ENCODE data around the gene PHOX2A. TPM values are rescaled to one million over a fixed set of nuclear protein-coding genes. Genes with fewer than 3 reads are reported as not detected.

PHOX2A gene
- total RNA-seq, 2 experiments from 2014 or later, result not detected

DNA sequence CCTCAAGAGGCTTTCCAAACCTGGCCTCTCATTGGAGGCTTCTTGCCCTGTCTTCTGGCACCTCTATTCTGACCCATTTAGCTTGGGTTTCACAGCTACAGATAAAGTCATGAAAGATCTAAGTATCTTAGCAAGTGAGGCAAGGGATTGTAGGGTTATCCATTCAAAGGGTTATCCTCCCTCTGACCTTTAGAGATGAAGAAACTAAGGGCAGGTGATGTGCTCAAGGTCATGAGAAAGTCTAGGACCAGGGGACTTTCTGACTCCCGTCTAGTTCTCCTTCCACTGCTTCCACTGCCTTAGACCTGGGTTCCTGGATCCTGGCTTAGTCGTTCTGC is 7.2 kb downstream of the PHOX2A start:
- POLR2A ChIA-PET, result no interaction called here

DNA sequence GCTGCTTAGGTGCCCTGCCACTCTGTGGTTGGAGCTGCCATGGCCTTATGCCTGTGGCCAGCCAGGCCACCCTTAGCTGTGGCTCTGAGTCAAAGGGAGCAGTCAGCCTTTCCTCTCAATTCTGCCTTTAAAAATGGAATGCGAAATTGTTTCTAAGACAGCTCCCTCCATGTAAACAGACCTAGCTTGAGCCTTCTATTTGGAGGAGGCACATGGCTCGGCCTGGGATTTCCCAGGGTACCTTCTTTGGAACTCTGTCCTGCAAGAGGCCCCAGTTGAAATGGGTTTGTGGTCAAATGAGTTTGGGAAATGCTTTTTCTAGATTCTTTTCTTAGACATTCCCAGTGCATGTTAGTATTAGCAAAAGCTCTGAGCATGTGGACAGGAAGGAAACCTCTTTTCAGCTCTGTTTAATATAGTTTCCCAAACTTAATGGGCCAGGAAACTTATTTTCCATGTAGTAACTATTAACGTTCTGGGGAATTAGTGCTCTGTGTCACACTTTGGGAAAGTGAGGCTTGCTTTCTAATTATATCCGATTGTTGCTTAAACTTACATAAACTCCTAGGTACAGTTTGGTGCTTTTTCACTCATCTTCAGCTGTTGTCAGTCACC is 7.8 kb downstream of the PHOX2A start:
- CTCF ChIA-PET, result no interaction called here
- POLR2A ChIA-PET, result no interaction called here

More for the DNA sequence above, 7.2 kb downstream of the PHOX2A start:
- CTCF ChIA-PET, result interaction anchor here (0.7 to 0.9 kb wide), 2 partner anchors 153 to 235 kb away, joined by 3 read pairs; no protein-coding TSS in a partner anchor

DNA sequence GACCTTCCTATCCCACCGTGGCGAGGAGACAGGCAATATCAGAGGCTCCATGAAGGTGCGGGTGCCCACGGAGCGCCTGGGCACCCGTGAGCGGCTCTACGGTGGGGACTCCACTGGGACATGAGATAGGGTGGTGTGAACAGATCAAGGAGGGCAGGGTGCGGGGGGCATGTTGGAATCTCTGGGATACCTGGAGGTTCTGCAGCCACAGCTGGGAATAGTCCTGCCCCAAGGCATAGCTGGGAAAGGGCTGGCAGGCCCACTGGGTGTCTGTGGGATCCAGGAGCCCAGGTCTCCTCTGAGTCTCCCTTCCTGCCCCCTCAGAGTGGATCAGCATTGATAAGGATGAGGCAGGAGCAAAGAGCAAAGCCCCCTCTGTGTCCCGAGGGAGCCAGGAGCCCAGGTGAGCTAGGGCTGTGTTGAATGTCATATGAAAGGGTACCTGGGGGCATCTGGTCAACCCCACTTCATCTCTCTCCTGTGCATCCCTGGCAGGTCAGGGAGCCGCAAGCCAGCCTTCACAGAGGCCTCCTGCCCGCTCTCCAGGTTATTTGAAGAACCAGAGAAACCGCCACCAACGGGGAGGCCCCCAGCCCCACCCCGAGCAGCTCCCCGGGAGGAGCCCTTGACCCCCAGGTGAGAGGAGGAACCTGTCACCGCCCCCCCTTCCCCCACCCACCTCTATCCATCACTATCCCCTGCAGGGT is 8.5 kb downstream of the PHOX2A start:
- ChIA-PET POLR2A (interaction anchor here (1.4 kb wide), 1 partner anchor 12 kb away, joined by 3 read pairs; no protein-coding TSS in a partner anchor), CTCF (no interaction called here)

DNA sequence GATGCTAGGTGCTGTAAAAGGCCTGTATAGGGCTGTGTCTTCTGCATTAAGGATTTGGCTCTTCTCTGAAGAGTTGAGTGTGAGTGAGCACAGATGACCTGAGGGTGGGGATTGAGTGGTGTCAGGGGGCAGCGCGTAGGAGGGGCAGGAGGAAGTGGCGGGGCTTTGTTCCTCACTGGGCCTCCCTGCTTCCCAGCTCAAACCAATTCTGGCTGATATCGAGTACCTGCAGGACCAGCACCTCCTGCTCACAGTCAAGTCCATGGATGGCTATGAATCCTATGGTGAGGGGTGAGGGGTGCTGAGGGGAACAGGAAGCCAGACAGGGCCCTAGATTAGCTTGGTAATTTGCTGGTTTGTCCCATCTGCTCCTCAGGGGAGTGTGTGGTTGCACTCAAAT is 9.1 kb downstream of the PHOX2A start:
- CTCF ChIA-PET, result no interaction called here
- POLR2A ChIA-PET, result interaction anchor here (1.4 kb wide), 1 partner anchor 12 kb away, joined by 3 read pairs; no protein-coding TSS in a partner anchor

DNA sequence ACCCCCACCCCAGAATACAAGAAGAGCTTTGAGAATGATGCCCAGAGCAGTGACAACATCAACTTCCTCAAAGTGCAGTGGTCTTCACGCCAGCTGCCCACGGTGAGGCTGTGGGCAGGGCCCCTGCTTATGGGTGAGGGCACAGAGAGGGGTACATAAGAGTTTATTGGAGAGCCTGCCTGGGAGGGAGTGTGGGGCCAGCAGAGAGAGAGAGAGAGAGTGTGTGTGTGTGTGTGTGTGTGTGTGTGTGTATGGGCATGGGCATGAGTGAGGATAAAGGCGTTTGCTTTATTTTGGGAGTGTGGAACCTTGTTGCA is 9.5 kb downstream of the PHOX2A start:
- POLR2A ChIA-PET, result interaction anchor here (0.7 to 1.4 kb wide), 2 partner anchors 11 to 189 kb away, joined by 3 to 5 read pairs; no protein-coding TSS in a partner anchor
- CTCF ChIA-PET, result no interaction called here

DNA sequence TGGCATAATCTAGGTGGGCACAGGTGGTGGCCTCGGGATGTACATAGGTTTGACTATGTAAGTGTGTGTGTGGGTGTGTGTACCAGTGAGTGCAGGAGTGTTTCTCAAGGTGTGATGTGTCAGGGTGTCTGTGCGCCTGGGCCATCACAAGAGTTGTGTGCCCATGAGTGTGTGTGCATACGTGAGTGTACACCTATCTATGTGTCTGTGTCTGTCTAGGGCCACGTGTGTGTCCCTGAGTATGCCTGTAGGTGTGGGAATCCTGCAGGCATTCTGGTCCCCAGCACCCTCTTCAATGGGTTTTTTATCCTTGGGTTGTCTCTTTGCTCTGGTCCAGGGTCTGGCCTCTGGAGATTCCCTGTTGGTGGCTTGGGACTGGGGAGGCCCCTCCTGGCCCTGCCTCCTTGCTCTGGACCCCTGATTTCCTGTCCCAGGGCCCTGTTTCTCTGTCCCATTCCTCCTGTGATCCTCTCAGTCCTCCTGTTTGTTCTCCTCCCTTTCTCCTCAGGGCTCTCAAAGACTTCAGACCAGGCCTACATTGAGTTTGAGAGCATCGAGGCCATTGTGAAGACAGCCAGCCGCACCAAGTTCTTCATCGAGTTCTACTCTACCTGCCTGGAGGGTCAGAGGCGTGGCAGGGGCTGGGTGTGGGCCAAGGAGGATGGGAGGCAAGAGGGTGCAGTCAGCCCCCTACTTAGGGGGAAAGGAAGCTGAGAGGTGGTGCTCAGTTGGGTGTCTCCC is 10.0 kb downstream of the PHOX2A start:
- POLR2A ChIA-PET, result interaction anchor here (0.7 to 1.4 kb wide), 2 partner anchors 11 to 188 kb away, joined by 3 to 5 read pairs; no protein-coding TSS in a partner anchor
- CTCF ChIA-PET, result no interaction called here

DNA sequence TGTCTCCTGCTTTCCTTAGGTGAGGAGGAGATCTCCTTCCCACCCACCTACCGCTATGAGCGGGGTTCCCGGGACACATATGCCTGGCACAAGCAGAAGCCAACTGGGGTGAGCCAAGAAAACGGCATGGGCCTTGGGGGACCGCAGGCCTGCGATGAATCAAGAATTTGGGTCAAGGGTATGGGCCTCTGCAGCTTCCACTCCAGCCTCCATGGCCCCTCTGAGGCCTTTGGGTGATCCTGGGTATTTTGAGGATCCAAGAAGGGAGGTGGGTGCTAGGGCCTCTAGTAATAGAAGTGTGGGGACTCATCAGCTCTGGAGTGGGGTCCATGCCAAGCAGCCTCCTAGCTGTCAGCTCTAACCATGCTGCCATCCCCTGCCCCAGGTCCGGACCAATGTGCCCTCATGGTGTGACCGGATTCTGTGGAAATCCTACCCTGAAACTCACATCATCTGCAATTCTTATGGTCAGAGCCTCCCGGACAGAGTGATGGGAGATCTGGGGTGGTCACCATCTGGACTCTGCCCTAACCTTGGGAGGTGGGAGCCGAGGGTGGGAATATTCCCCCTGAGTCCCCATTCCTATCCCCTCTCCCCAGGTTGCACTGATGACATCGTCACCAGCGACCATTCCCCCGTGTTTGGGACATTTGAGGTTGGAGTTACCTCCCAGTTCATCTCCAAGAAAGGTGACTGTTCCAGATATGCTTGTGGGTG is 10.8 kb downstream of the PHOX2A start:
- ChIA-PET CTCF (no interaction called here), POLR2A (no interaction called here)

DNA sequence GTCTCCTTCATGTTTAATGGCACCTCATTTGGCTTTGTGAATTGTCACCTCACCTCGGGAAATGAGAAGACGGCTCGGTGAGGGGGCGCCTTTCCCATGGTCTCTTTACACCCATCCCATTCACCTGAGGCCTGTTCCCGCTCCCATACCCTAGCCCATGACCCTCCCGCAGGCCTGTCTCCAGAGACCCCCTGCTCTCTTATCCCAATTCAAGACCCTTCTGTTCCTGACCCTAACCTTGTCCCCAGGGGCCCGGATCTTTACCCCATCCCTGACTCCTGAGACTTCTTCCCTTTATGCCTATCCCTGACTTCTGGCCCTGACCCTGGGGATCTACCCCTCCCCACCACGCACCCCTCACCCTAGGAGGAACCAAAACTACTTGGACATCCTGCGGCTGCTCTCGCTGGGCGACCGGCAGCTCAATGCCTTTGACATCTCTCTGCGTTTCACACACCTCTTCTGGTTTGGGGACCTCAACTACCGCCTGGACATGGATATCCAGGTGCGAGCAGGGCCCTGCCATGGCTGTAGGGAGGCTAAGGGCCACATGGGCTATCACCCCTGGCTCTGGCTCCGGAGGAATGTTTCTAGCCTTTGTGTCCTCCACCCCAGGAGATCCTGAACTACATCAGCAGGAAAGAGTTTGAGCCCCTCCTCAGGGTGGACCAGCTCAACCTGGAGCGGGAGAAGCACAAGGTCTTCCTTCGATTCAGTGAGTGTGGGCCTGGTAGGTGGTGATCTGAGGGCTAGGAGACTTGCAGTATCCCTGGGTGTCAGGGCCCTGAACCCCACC is 11.5 kb downstream of the PHOX2A start:
- CTCF ChIA-PET, result no interaction called here
- POLR2A ChIA-PET, result no interaction called here

DNA sequence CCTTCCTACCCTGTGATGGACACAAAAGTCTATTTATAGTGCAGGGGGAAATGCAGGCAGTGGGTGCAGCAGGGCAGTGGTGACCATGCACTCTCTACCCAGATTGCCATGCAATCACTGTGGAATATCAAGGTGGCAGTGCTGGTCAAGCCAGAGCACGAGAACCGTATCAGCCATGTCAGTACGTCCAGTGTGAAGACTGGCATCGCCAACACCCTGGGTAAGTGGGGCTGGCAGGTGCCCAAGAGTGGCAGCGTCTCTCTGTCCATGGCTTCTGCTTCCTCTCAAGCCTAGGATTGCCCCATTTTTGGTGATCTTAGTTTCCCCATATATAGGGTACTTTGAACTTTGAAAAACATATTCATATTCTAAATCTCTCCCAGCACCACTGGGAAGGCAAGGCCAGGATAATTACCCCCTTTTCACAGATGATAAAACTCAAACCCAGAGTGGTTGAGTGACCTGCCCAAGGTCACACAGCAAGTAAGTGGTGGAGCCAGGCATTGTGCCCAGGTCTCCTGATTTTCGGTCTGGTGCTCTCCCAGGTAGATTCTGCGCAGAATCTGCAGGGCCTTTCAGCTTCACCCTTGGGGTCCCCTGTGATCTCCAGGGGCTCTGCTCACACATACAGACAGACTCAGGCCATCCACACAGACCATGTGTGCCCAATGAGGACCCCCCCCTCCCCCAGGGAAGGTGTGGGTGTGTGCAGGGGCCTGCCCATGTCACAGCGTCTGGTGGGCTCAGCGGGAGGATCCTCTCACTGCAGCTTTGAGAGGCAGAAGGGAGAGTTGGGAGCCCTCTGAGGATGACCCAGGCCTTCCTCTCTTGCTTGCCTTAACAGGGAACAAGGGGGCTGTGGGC is 12.3 kb downstream of the PHOX2A start:
- CTCF ChIA-PET, result no interaction called here
- POLR2A ChIA-PET, result no interaction called here

DNA sequence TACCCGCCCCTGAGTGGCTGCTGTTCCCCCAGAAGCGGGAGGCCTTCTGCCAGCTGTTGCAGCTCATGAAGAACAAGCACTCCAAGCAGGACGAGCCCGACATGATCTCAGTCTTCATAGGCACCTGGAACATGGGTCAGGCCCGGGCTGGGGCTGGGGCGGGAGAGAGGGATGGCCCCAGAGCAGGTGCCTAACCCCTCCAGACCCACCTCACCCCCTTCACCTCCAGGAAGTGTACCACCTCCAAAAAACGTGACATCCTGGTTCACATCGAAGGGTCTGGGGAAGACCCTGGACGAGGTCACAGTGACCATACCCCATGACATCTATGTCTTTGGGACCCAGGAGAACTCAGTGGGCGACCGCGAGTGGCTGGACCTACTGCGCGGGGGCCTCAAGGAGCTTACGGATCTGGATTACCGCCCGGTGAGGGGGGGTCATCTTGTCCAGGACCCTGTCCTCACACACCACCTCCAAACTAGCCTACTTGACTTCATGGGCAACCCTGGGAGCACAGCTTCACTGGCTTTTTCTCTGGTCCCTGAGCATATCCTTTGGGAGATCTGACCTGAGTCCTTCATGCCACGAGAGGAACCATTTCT is 13.1 kb downstream of the PHOX2A start:
- ChIA-PET POLR2A (no interaction called here), CTCF (no interaction called here)

DNA sequence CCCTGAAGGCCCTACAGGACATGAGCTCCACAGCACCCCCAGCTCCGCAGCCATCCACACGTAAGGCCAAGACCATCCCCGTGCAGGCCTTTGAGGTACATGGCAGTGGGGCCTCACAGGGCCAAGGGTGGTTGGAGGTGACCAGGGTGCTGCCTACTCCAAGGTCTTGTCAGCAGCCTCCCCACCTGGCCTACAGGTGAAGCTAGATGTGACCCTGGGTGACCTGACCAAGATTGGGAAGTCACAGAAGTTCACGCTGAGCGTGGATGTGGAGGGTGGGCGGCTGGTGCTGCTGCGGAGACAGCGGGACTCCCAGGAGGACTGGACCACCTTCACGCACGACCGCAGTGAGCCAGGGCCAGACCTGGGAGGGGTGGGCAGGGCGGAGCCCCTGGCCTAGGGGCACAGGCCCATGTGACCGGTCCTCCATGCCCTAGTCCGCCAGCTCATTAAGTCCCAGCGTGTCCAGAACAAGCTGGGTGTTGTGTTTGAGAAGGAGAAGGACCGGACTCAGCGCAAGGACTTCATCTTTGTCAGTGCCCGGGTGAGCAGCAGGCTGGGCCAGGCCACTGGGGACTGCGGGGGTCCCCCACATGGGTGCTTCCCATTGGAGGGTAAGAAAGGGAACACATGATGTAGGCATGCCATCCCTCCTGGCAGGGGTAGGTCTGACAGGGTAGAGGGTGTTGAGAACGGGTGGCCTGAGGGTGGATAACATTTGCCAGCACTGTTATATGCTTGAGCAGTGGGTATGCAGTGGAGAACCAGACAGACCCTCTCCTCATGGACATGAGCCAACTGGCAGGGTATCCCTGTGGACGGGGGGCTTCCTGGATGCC is 13.8 kb downstream of the PHOX2A start:
- ChIA-PET CTCF (interaction anchor here (2.6 kb wide), 1 partner anchor 8 kb away, joined by 10 read pairs; no protein-coding TSS in a partner anchor), POLR2A (no interaction called here)

DNA sequence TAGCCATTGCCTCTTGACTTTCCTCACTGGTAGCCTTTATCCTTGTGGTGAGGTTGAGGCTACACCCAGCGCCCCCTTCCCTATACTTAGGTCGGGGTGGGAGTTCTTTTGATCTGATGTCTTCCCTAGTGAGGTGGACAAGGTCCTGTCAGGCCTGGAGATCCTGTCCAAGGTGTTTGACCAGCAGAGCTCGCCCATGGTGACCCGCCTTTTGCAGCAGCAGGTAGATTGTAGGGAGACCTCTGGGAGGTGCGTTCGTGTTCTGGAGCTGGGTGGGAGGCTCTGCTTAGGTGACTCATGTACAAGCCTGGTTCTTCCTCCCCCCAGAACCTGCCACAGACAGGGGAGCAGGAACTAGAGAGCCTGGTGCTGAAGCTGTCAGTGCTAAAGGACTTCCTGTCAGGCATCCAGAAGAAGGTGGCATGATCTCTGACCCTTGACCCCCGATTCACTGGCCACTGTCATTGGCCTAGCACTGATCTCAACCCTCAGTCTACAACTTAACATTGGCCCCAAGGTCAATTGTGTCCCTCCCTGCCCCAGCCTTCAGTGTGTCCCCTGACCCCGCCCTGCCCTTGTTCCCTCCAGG is 14.5 kb downstream of the PHOX2A start:
- CTCF ChIA-PET, result interaction anchor here (2.6 kb wide), 1 partner anchor 8 kb away, joined by 10 read pairs; no protein-coding TSS in a partner anchor
- POLR2A ChIA-PET, result no interaction called here

DNA sequence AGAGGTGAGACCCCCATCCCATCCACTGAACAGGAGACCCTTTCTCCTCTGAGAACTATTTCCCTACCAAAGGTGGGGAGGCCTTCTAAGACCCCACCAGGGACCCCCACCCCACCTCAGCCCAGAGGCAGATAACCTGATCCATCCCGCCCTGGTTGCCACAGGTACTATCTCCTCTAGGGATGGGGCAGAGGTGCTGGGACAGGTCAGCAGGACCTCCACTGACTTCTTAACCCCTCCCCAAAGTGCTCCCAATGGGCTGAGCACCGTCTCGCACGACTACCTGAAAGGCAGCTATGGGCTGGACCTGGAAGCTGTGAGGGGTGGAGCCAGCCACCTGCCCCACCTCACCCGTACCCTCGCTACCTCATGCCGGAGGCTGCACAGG is 15.1 kb downstream of the PHOX2A start:
- ChIA-PET CTCF (interaction anchor here (0.7 to 2.6 kb wide), 2 partner anchors 9 to 62 kb away, joined by 3 to 10 read pairs; no protein-coding TSS in a partner anchor), POLR2A (interaction anchor here (0.7 kb wide), 1 partner anchor 14 kb away, joined by 4 read pairs; no protein-coding TSS in a partner anchor)

DNA sequence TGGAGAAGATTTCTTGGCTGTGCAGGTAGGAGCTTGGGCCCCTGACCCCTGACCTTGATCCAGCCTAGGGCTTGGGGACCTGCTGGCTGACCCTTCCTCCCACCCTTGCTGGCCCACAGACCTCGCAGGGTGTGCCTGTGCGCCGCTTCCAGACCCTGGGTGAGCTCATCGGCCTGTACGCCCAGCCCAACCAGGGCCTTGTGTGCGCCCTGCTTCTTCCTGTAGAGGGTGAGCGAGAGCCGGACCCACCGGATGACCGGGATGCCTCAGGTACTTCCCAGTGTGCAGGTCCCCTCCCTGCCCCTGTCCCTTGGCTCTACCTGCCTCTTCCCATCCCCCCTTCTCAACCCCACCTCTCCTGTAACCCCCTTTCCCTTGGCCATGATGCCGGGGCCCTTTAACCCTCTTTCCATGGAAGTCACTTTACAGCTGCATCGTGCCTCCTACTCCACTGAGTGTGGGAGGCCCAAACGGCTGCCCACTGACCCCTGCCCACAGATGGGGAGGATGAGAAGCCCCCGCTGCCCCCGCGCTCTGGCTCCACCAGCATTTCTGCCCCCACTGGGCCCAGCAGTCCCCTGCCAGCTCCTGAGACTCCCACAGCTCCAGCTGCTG is 15.6 kb downstream of the PHOX2A start:
- CTCF ChIA-PET, result interaction anchor here (0.7 to 2.6 kb wide), 2 partner anchors 10 to 62 kb away, joined by 3 to 10 read pairs; no protein-coding TSS in a partner anchor
- POLR2A ChIA-PET, result interaction anchor here (0.7 kb wide), 1 partner anchor 15 kb away, joined by 4 read pairs; no protein-coding TSS in a partner anchor

DNA sequence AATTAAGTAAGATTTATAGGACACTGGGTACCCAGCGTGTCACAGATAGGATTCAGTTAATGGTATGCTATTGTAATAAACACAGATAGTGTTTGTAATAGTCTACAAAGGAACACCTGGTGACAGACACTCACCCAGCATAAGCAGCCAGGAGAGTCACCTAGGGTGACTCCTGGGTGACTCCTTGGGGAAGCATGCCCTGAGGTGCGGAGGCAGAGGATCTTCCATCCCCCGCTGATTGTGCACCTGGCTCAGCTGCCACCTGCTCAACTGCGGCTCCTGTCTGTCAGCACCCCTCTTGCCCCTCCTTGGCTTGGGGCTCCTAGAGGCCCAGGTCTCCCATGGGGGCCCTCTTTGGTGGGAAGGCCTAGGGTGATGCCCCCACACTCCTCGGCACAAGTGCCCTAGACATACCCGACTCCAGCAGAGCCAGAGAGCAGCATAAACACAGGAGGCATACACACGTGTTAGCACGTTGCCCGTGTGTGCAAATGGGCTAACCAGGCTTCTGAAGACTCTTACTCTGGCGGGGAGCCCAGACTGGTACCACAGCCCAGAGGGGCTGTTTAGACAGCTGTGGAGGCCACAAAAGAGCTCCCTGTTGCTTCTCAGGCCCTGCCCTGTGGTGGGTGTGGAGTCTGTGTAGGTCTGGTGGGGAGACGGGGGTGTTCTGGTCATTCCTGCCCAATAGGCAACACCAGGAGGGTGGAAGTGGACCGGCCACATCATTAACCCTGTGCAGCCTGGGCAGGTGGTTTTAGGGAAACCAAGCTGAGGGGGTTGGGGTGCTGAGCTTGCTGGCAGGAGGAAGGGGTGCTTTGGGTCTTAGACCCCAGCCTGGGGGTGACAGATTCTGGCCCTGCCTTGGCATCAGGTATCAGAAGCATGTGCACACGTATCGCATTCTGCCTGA is 16.4 kb downstream of the PHOX2A start:
- ChIA-PET CTCF (interaction anchor here (0.9 to 2.6 kb wide), 2 partner anchors 10 to 11 kb away, joined by 4 to 10 read pairs; no protein-coding TSS in a partner anchor), POLR2A (no interaction called here)

Data from activated CD8-positive, alpha-beta memory T cell treated with anti-CD3 and anti-CD28 coated beads for 36 hours (primary cell).